ENCODE results near the gene ZC2HC1C.

The ZC2HC1C gene

GRCh38 chr14:75083271-75083670 lies 13.8 kb downstream of the ZC2HC1C start:
- Histone ChIP-seq H3K9me3 (ENCODE audit: insufficient read depth, low read length) (no peaks in the 10 kb centered on the region), H3K27me3 (ENCODE audit: low read length) (no peaks in the 10 kb centered on the region), H3K36me3 (ENCODE audit: low read length) (peaks cover 3% of the 10 kb centered on the region), H3F3A (ENCODE audit: insufficient read depth) (no peaks in the 10 kb centered on the region), H3K4me2 (ENCODE audit: low read depth, low read length, poor library complexity, severe bottlenecking) (no peak overlapping the region), H3K27ac (ENCODE audit: low read depth, low read length) (no peak overlapping the region), H2AFZ (ENCODE audit: low read depth, low read length, severe bottlenecking) (no peak overlapping the region), H3K4me3 (ENCODE audit: insufficient read depth, low read length, poor library complexity, severe bottlenecking) (no peak overlapping the region), H3K9ac (ENCODE audit: low read length) (no peak overlapping the region), H4K20me1 (ENCODE audit: low read depth, low read length) (no peaks in the 10 kb centered on the region), H3K79me2 (ENCODE audit: insufficient read depth, low read length) (no peaks in the 10 kb centered on the region), H3K9me2 (replicated peaks; ENCODE audit: insufficient read depth, low read length) (no peaks in the 10 kb centered on the region)
- TF ChIP-seq CTCF (IDR thresholded peaks at IDR 0.05; ENCODE audit: insufficient read depth, low read length, poor library complexity, severe bottlenecking) (no peak), EZH2phosphoT487 (conservative IDR thresholded peaks at IDR 0.05; ENCODE audit: low read length) (no peak)

- no peaks in the 10 kb centered on the region for H3K79me2 ChIP-seq (ENCODE audit: insufficient read depth, low read length)
- H3K9me3 ChIP-seq (ENCODE audit: insufficient read depth, low read length) = no peaks in the 10 kb centered on the region
- H4K20me1 ChIP-seq (ENCODE audit: low read depth, low read length) = no peaks in the 10 kb centered on the region
- H3K27me3 ChIP-seq (ENCODE audit: low read length) = no peaks in the 10 kb centered on the region
- no peaks in the 10 kb centered on the region for H3K9me2 ChIP-seq (replicated peaks; ENCODE audit: insufficient read depth, low read length)
- H3F3A ChIP-seq (ENCODE audit: insufficient read depth) = no peaks in the 10 kb centered on the region
- H3K9ac ChIP-seq (ENCODE audit: low read length) = no peak overlapping the region
- H2AFZ ChIP-seq (ENCODE audit: low read depth, low read length, severe bottlenecking) = no peak overlapping the region
- peaks cover 3% of the 10 kb centered on the region for H3K36me3 ChIP-seq (ENCODE audit: low read length)
- TF ChIP-seq EZH2phosphoT487 (conservative IDR thresholded peaks at IDR 0.05; ENCODE audit: low read length) (no peak), CTCF (IDR thresholded peaks at IDR 0.05; ENCODE audit: insufficient read depth, low read length, poor library complexity, severe bottlenecking) (no peak)
- no peak overlapping the region for H3K27ac ChIP-seq (ENCODE audit: low read depth, low read length)
- H3K4me2 ChIP-seq (ENCODE audit: low read depth, low read length, poor library complexity, severe bottlenecking) = no peak overlapping the region
- H3K4me3 ChIP-seq (ENCODE audit: insufficient read depth, low read length, poor library complexity, severe bottlenecking) = no peak overlapping the region
Observed at GRCh38 chr14:75084513-75084912, 15.1 kb downstream of the ZC2HC1C start.

GRCh38 chr14:75088153-75088552 lies 18.7 kb downstream of the ZC2HC1C start:
- H3K79me2 ChIP-seq (ENCODE audit: insufficient read depth, low read length) = no peaks in the 10 kb centered on the region
- H3K27me3 ChIP-seq (ENCODE audit: low read length) = no peaks in the 10 kb centered on the region
- H3K4me3 ChIP-seq (ENCODE audit: insufficient read depth, low read length, poor library complexity, severe bottlenecking) = no peak overlapping the region
- H3K9ac ChIP-seq (ENCODE audit: low read length) = no peak overlapping the region
- no peaks in the 10 kb centered on the region for H3K9me2 ChIP-seq (replicated peaks; ENCODE audit: insufficient read depth, low read length)
- H3K36me3 ChIP-seq (ENCODE audit: low read length) = peaks cover 9% of the 10 kb centered on the region
- H3K4me2 ChIP-seq (ENCODE audit: low read depth, low read length, poor library complexity, severe bottlenecking) = no peak overlapping the region
- no peak overlapping the region for H3K27ac ChIP-seq (ENCODE audit: low read depth, low read length)
- H4K20me1 ChIP-seq (ENCODE audit: low read depth, low read length) = no peaks in the 10 kb centered on the region
- H3K9me3 ChIP-seq (ENCODE audit: insufficient read depth, low read length) = no peaks in the 10 kb centered on the region
- H3F3A ChIP-seq (ENCODE audit: insufficient read depth) = no peaks in the 10 kb centered on the region
- TF ChIP-seq EZH2phosphoT487 (conservative IDR thresholded peaks at IDR 0.05; ENCODE audit: low read length) (no peak), CTCF (IDR thresholded peaks at IDR 0.05; ENCODE audit: insufficient read depth, low read length, poor library complexity, severe bottlenecking) (no peak)
- H2AFZ ChIP-seq (ENCODE audit: low read depth, low read length, severe bottlenecking) = no peak overlapping the region

All from SU-DHL-6 (cell line).